Natural killer cell (primary cell): Measurements from ENCODE around the gene SLC43A1. TPM values are rescaled to one million over a fixed set of nuclear protein-coding genes. Genes with fewer than 3 reads are reported as not detected.

Source experiments
- ATAC-seq, 3 donors: fragments of 150-1000 bp in 2 of 3; fragments of 200-7000 bp in 1 of 3; cut with Tn5 transposase; 1 replicate in 1 of 3; 2 replicates in 2 of 3; pipeline ENCODE4 v1.10.0; 2021; ENCODE audit warnings: mild to moderate bottlenecking in 2 of 3, moderate library complexity in 2 of 3
- DNase-seq, 2 donors: peaks; one replicate each; pipeline versions ENCODE4 v3.0.0 to v3.0.0-alpha.2; 2013 to 2021; ENCODE audit warnings: mixed read lengths in 1 of 2
- H3K27ac ChIP-seq: one replicate; pipeline ENCODE4 v1.5.1; 2013; ENCODE audit warnings: mild to moderate bottlenecking, low read length
- H3K27me3 ChIP-seq: one replicate; pipeline ENCODE4 v1.6.1; 2013; ENCODE audit warnings: low read length; ENCODE audit not compliant: control insufficient read depth, insufficient read depth
- H3K36me3 ChIP-seq: one replicate; pipeline ENCODE4 v1.6.1; 2013; ENCODE audit warnings: low read length; ENCODE audit not compliant: control insufficient read depth, insufficient read depth
- H3K4me1 ChIP-seq: one replicate; pipeline ENCODE4 v1.6.1; 2013; ENCODE audit warnings: low read length; ENCODE audit not compliant: control insufficient read depth, insufficient read depth
- H3K4me3 ChIP-seq: one replicate; pipeline ENCODE4 v1.5.1; 2013; ENCODE audit warnings: low read length
- H3K9me3 ChIP-seq: one replicate; pipeline ENCODE4 v1.6.1; 2013; ENCODE audit warnings: low read length; ENCODE audit not compliant: control insufficient read depth, insufficient read depth
- H3K27ac Mint-ChIP-seq, 2 donors: one replicate each; pipeline ENCODE4 v1.8.0; 2022; ENCODE audit warnings: mild to moderate bottlenecking in 2 of 2, mixed read lengths in 2 of 2, moderate library complexity in 1 of 2
- H3K27me3 Mint-ChIP-seq, 2 donors: one replicate each; pipeline ENCODE4 v1.8.0; 2022; ENCODE audit warnings: low read depth in 2 of 2, mixed read lengths in 2 of 2
- H3K36me3 Mint-ChIP-seq: one replicate; pipeline ENCODE4 v1.8.0; 2022; ENCODE audit warnings: mixed read lengths
- H3K4me1 Mint-ChIP-seq, 2 donors: one replicate each; pipeline ENCODE4 v1.8.0; 2022; ENCODE audit warnings: mixed read lengths in 2 of 2
- H3K4me3 Mint-ChIP-seq: one replicate; pipeline ENCODE4 v1.8.0; 2022; ENCODE audit warnings: mild to moderate bottlenecking, moderate library complexity, mixed read lengths
- H3K9me3 Mint-ChIP-seq, 2 donors: one replicate each; pipeline ENCODE4 v1.8.0; 2022; ENCODE audit warnings: mixed read lengths in 2 of 2
- CTCF ChIP-seq: fragments of 200-600 bp; IDR thresholded peaks from one replicate; pipeline ENCODE4 v1.8.0; 2022; ENCODE audit warnings: antibody characterized with exemption
- WGBS: methylation state at CpG from one replicate; pipeline ENCODE4 v1.1.7; 2013; ENCODE audit warnings: missing lambda C conversion rate; ENCODE audit not compliant: insufficient coverage; 5-methylcytosine and 5-hydroxymethylcytosine counted together
- intact Hi-C: fragments of 100-400 bp; cut with micrococcal nuclease; formaldehyde crosslinking; loops from one replicate; pipeline ENCODE4 v1.14.2; 2022
- total RNA-seq, 4 donors: library from RNA; stranded (reverse); fragments of 120-200 nt in 1 of 4; gene quantifications; one replicate each; pipeline versions ENCODE4 v1.2.3 to v1.2.4, GENCODE V29; 2013 to 2022

Gene SLC43A1
- total RNA-seq, 3 donors from 2014 or later (not counting 1 experiment from before 2014, with no cell fraction given) = 11.3 to 20.6 (median 13.9) TPM

DNA sequence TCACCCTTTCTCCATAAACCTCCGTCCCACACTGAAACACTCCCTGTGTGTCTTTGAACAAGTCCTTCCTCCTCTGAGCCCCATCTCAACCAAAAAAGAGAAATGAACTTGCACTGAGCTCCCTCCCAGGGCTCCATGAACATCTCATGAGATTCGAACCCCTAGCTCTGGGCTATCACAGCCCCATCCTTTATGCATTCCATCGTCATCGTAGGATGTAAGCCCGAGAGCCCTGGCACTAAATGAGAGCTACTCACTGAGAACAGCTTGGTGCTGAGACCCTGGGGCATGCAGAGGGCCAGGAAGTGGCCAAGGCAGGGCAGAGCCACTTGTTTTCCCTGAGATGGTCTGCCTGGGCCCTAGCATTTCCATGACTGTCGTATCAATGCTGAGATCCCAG, 75.7 kb downstream of the SLC43A1 start:
- no peak for TF ChIP-seq CTCF
- DNase-seq (no peak), ATAC-seq (no peak)
- H3K4me1 Mint-ChIP-seq = no peaks in the 10 kb centered on the region
- no peaks in the 10 kb centered on the region for H3K36me3 Mint-ChIP-seq
- no peaks in the 10 kb centered on the region for H3K27me3 ChIP-seq
- no peaks in the 10 kb centered on the region for H3K36me3 ChIP-seq
- H3K9me3 Mint-ChIP-seq = no peaks in the 10 kb centered on the region
- H3K4me3 Mint-ChIP-seq = no peak overlapping the region
- H3K4me1 ChIP-seq = no peaks in the 10 kb centered on the region
- peaks cover 4 to 10% of the 10 kb centered on the region in 2 donors for H3K27me3 Mint-ChIP-seq
- no peak overlapping the region for H3K4me3 ChIP-seq
- no peak overlapping the region for H3K27ac Mint-ChIP-seq
- no peak overlapping the region for H3K27ac ChIP-seq
- H3K9me3 ChIP-seq = no peaks in the 10 kb centered on the region
- intact Hi-C loops = no loop called here
- WGBS = 79% methylated on average over 6 of the region's 6 CpGs

DNA sequence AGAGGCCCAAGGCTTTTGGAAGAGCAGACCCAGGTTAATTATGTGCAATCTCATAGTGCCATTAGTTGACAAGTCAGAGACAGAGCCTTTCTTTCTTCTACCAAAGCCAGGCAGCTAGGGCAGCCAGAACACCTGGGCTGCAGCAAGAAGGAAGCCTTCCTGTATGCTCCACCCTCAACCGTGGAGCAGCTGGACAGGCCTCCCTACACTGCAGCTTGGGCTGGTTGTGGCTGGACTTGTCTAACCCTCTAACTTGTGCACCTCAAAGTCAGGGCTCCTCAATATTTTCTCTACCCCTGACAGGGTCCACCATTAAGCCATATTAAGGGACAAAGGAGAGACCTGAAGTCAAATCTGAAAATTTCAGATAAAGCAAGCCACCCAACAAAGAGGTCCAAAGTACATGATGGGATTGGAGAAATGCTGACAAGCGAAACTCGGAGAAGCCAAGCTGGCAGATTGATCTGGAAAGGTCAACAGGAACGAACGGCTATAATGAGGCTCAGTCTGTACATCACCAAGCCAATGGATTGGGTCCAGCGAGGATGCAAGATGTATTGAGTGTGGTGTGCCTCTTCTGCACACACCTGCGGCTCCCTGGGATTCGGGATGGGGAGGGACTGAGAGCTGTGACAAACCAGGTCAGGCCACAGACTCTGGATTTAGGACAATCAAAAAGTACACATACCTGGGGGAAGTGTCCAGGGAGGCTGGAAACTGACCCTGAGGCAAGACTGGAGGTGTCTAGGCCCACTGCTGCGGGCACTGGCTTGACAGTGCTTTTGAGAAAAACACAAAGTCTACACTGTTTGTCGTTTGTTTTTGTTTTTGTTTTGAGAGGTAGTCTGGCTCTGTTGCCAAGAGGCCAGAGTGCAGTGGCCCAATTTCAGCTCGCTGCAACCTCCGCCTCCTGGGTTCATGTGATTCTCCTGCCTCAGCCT, 76.9 kb downstream of the SLC43A1 start:
- Histone ChIP-seq H3K9me3 (no peaks in the 10 kb centered on the region), H3K27me3 (no peaks in the 10 kb centered on the region), H3K36me3 (no peaks in the 10 kb centered on the region), H3K4me1 (no peaks in the 10 kb centered on the region), H3K4me3 (no peak overlapping the region), H3K27ac (no peak overlapping the region)
- ATAC-seq (peak in 1 of 3 donors; percentile 35), DNase-seq (no peak)
- no peak for TF ChIP-seq CTCF
- H3K4me3 Mint-ChIP-seq = no peak overlapping the region
- no peaks in the 10 kb centered on the region for H3K9me3 Mint-ChIP-seq
- 87% methylated on average over 12 of the region's 12 CpGs for WGBS
- peaks cover 0 to 14% of the 10 kb centered on the region in 2 donors for H3K27me3 Mint-ChIP-seq
- H3K36me3 Mint-ChIP-seq = no peaks in the 10 kb centered on the region
- H3K27ac Mint-ChIP-seq = no peak overlapping the region
- intact Hi-C loops = no loop called here
- no peaks in the 10 kb centered on the region for H3K4me1 Mint-ChIP-seq

DNA sequence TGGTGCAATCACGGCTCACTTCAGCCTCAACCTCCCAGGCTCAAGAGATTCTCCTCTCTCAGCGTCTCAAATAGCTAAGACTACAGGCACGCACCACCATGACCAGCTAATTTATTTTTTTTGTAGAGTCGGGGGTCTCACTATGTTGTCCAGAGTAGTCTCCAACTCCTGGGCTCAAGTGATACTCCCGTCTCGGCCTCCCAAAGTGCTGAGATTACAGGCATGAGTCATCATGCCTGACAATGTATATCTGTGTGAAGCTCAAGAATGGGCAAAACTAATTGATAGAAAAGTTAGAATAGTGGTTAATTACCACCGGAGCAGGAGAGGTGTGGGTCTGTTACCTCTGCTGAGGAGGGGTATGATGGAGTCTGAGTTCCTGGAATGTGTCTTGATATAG, 79.5 kb downstream of the SLC43A1 start:
- peaks cover 0 to 14% of the 10 kb centered on the region in 2 donors for H3K27me3 Mint-ChIP-seq
- intact Hi-C loops = no loop called here
- Histone ChIP-seq H3K27ac (no peak overlapping the region), H3K4me1 (peaks cover 9% of the 10 kb centered on the region), H3K9me3 (no peaks in the 10 kb centered on the region), H3K36me3 (no peaks in the 10 kb centered on the region), H3K4me3 (no peak overlapping the region), H3K27me3 (no peaks in the 10 kb centered on the region)
- no peak overlapping the region for H3K4me3 Mint-ChIP-seq
- WGBS = 89% methylated on average over 7 of the region's 7 CpGs
- no peak for ATAC-seq
- TF ChIP-seq CTCF = no peak
- no peaks in the 10 kb centered on the region for H3K9me3 Mint-ChIP-seq
- H3K4me1 Mint-ChIP-seq = peaks cover 12 to 14% of the 10 kb centered on the region in 2 donors
- H3K36me3 Mint-ChIP-seq = no peaks in the 10 kb centered on the region
- DNase-seq = no peak
- no peak overlapping the region for H3K27ac Mint-ChIP-seq
